GM23338 (cell line): ENCODE measurements around the gene MCM3AP. TPM values are rescaled to one million over a fixed set of nuclear protein-coding genes. Genes with fewer than 3 reads are reported as not detected.

Source experiments
- ATAC-seq: fragments of 200-7000 bp; cut with Tn5 transposase; 3 replicates; pipeline ENCODE4 v1.9.1; 2020
- DNase-seq: peaks from one replicate; pipeline ENCODE4 v3.0.0-alpha.2; 2015; ENCODE audit warnings: low spot score
- H2AFZ ChIP-seq: fragments of 200-600 bp; sonication (generic); 2 replicates; pipeline ENCODE4 v1.8.0; 2016; ENCODE audit warnings: antibody characterized with exemption, mild to moderate bottlenecking, moderate library complexity
- H3F3A ChIP-seq: fragments of 200-600 bp; sonication (generic); replicated peaks from 2 replicates; pipeline ENCODE4 v1.8.0; 2017; ENCODE audit warnings: antibody characterized with exemption, mixed run types, low read depth
- H3K27ac ChIP-seq: fragments of 200-600 bp; sonication (generic); 2 replicates; pipeline ENCODE4 v1.6.1; 2016; ENCODE audit warnings: low read depth
- H3K27me3 ChIP-seq: fragments of 200-600 bp; sonication (generic); 2 replicates; pipeline ENCODE4 v1.8.0; 2016; ENCODE audit warnings: mild to moderate bottlenecking, mixed run types, moderate library complexity; ENCODE audit not compliant: insufficient read depth
- H3K36me3 ChIP-seq: fragments of 200-600 bp; sonication (generic); 2 replicates; pipeline ENCODE4 v1.8.0; 2016; ENCODE audit warnings: mild to moderate bottlenecking; ENCODE audit not compliant: insufficient read depth
- H3K4me1 ChIP-seq: fragments of 200-600 bp; sonication (generic); 2 replicates; pipeline ENCODE4 v1.8.0; 2016; ENCODE audit warnings: mild to moderate bottlenecking, moderate library complexity; ENCODE audit not compliant: insufficient read depth
- H3K4me2 ChIP-seq: fragments of 200-600 bp; sonication (generic); 2 replicates; pipeline ENCODE4 v1.7.1; 2017; ENCODE audit warnings: mixed run types
- H3K4me3 ChIP-seq: fragments of 200-600 bp; sonication (generic); 2 replicates; pipeline ENCODE4 v1.6.1; 2016; ENCODE audit warnings: mixed run types
- H3K79me2 ChIP-seq: fragments of 200-600 bp; sonication (generic); replicated peaks from 2 replicates; pipeline ENCODE4 v1.8.0; 2017; ENCODE audit warnings: mild to moderate bottlenecking; ENCODE audit not compliant: insufficient read depth
- H3K9me2 ChIP-seq: fragments of 200-600 bp; sonication (generic); 2 replicates; pipeline ENCODE4 v1.8.0; 2017; ENCODE audit not compliant: insufficient read depth
- H4K20me1 ChIP-seq: fragments of 200-600 bp; sonication (generic); replicated peaks from 2 replicates; pipeline ENCODE4 v1.8.0; 2017; ENCODE audit warnings: mild to moderate bottlenecking; ENCODE audit not compliant: insufficient read depth
- H3K27ac Mint-ChIP-seq: 2 replicates; pipeline ENCODE4 v1.8.0; 2020; ENCODE audit warnings: inconsistent platforms, mild to moderate bottlenecking, moderate library complexity, mixed read lengths
- H3K27me3 Mint-ChIP-seq: 3 replicates; pipeline ENCODE4 v1.8.0; 2022; ENCODE audit warnings: low read depth, mild to moderate bottlenecking, moderate library complexity, mixed read lengths, inconsistent platforms; ENCODE audit not compliant: insufficient read depth, poor library complexity
- H3K36me3 Mint-ChIP-seq: 3 replicates; pipeline ENCODE4 v1.8.0; 2021; ENCODE audit warnings: low read depth, mild to moderate bottlenecking, inconsistent platforms, moderate library complexity, mixed read lengths
- H3K4me1 Mint-ChIP-seq: 3 replicates; pipeline ENCODE4 v1.8.0; 2020; ENCODE audit warnings: mild to moderate bottlenecking, inconsistent platforms, mixed read lengths
- H3K4me3 Mint-ChIP-seq: 3 replicates; pipeline ENCODE4 v1.8.0; 2021; ENCODE audit warnings: moderate library complexity, mild to moderate bottlenecking, inconsistent platforms, mixed read lengths
- H3K9me3 Mint-ChIP-seq: 3 replicates; pipeline ENCODE4 v1.8.0; 2020; ENCODE audit warnings: moderate library complexity, mild to moderate bottlenecking, inconsistent platforms, mixed read lengths
- CREB1 ChIP-seq: fragments of 250-450 bp; sonication (Bioruptor Pico); IDR thresholded peaks from 2 replicates; pipeline ENCODE4 v1.5.0; 2020; ENCODE audit warnings: low read depth, mild to moderate bottlenecking, moderate library complexity
- CTCF ChIP-seq, 2 experiments: fragments of 200-600 bp in 1 of 2; sonication (generic) in 1 of 2; conservative IDR thresholded peaks; 2 replicates each; pipeline versions ENCODE4 v1.5.1 to v1.6.1; 2016 to 2017; ENCODE audit warnings: antibody characterized with exemption in 2 of 2, low read depth in 2 of 2, mild to moderate bottlenecking in 2 of 2, moderate library complexity in 1 of 2
- ETS1 ChIP-seq: IDR thresholded peaks from 2 replicates; pipeline ENCODE4 v1.6.1; 2016; ENCODE audit warnings: antibody characterized with exemption
- EZH2 ChIP-seq: fragments of 200-600 bp; sonication (generic); IDR thresholded peaks from one replicate; pipeline ENCODE4 v1.8.0; 2017; ENCODE audit warnings: antibody characterized with exemption, mild to moderate bottlenecking, low read depth; ENCODE audit not compliant: unreplicated experiment
- EZH2phosphoT487 ChIP-seq: fragments of 200-600 bp; sonication (generic); IDR thresholded peaks from one replicate; pipeline ENCODE4 v1.8.1; 2018; ENCODE audit warnings: antibody characterized with exemption; ENCODE audit not compliant: unreplicated experiment
- JUNB ChIP-seq: IDR thresholded peaks from one replicate; pipeline ENCODE4 v1.6.1; 2016; ENCODE audit warnings: antibody characterized with exemption; ENCODE audit not compliant: unreplicated experiment
- NANOG ChIP-seq: IDR thresholded peaks from 2 replicates; pipeline ENCODE4 v1.6.1; 2016; ENCODE audit warnings: antibody characterized with exemption, borderline replicate concordance
- POLR2AphosphoS5 ChIP-seq: IDR thresholded peaks from 2 replicates; pipeline ENCODE4 v1.6.1; 2016; ENCODE audit warnings: antibody characterized with exemption, low read depth
- REST ChIP-seq: IDR thresholded peaks from one replicate; pipeline ENCODE4 v1.6.1; 2018; ENCODE audit warnings: antibody characterized with exemption; ENCODE audit not compliant: unreplicated experiment
- STAT1 ChIP-seq: IDR thresholded peaks from one replicate; pipeline ENCODE4 v1.6.1; 2016; ENCODE audit warnings: antibody characterized with exemption; ENCODE audit not compliant: unreplicated experiment
- ZNF114 ChIP-seq: fragments of 250-450 bp; sonication (Bioruptor Pico); IDR thresholded peaks from 2 replicates; pipeline ENCODE4 v1.5.0; 2020; ENCODE audit warnings: mild to moderate bottlenecking, moderate library complexity
- ZNF331 ChIP-seq: fragments of 250-450 bp; sonication (Bioruptor Pico); IDR thresholded peaks from 2 replicates; pipeline ENCODE4 v1.5.0; 2020; ENCODE audit warnings: low read depth, mild to moderate bottlenecking, moderate library complexity
- ZNF462 ChIP-seq: fragments of 250-450 bp; sonication (Bioruptor Pico); IDR thresholded peaks from 2 replicates; pipeline ENCODE4 v1.5.0; 2020; ENCODE audit warnings: mild to moderate bottlenecking, moderate library complexity
- polyA plus RNA-seq: library from polyadenylated mRNA; unstranded; fragments of >200 nt; fragmentation: Nextera tagmentation; extraction: Ambion mirVana; gene quantifications from 2 replicates; pipeline ENCODE4 v1.2.1, GENCODE V29; 2016
- total RNA-seq: library from RNA; depleted of rRNA; stranded (reverse); fragments of >200 nt; shearing (Covaris generic); gene quantifications from 2 replicates; pipeline ENCODE4 v1.2.3, GENCODE V29; 2014

MCM3AP gene
- total and polyA plus RNA-seq, 2 experiments from 2014 or later = 39.2 to 123 TPM

- Histone ChIP-seq H3K27me3 (no peaks in the 10 kb centered on the region), H3F3A (peaks cover 12% of the 10 kb centered on the region), H3K27ac (no peak overlapping the region), H3K4me2 (no peak overlapping the region), H3K4me1 (peaks cover 4% of the 10 kb centered on the region; the same call in 1 of the 2 replicates), H3K79me2 (no peaks in the 10 kb centered on the region), H3K36me3 (no peaks in the 10 kb centered on the region; the same call in 1 of the 2 replicates), H3K9me2 (no peaks in the 10 kb centered on the region), H2AFZ (no peak overlapping the region), H4K20me1 (peaks cover 3% of the 10 kb centered on the region; the same call in 1 of the 2 replicates), H3K4me3 (no peak overlapping the region)
- ATAC-seq = no peak
- no peak for DNase-seq
- Mint-ChIP-seq H3K27ac (no peak overlapping the region), H3K27me3 (peaks cover 13% of the 10 kb centered on the region), H3K4me3 (no peak overlapping the region), H3K4me1 (peaks cover 15% of the 10 kb centered on the region), H3K9me3 (no peaks in the 10 kb centered on the region), H3K36me3 (peaks cover 49% of the 10 kb centered on the region)
- TF ChIP-seq REST = no peak
- TF ChIP-seq STAT1 = no peak
- no peak for TF ChIP-seq ZNF462 (CRISPR knock-in tag)
- no peak for TF ChIP-seq EZH2phosphoT487
- no peak for TF ChIP-seq JUNB
- TF ChIP-seq ZNF331 (CRISPR knock-in tag) = no peak
- no peak for TF ChIP-seq CTCF (conservative IDR thresholded peaks at IDR 0.05; ENCODE audit: low read depth in 2 of 2)
- no peak for TF ChIP-seq ZNF114 (CRISPR knock-in tag)
- TF ChIP-seq ETS1 = no peak
- TF ChIP-seq CREB1 (CRISPR knock-in tag) = no peak
- TF ChIP-seq POLR2AphosphoS5 = no peak
- TF ChIP-seq EZH2 = no peak
- TF ChIP-seq NANOG = no peak
Observed at GRCh38 chr21:46191257-46191685, 94.1 kb downstream of the MCM3AP start.
